KBM-7 (cell line): ENCODE results near the gene SAMD4A.
A peak's percentile ranks its signal among the peaks of the same experiment; 100 is the strongest.

Source experiments
- DNase-seq: peaks from one replicate; pipeline ENCODE4 v3.0.0-alpha.2; 2015
- in situ Hi-C: fragments of 300-500 bp; cut with MboI; formaldehyde crosslinking; loops from 2 replicates; pipeline ENCODE4 v1.14.3; 2020; ENCODE audit warnings: low sequenced_read_pairs, low pct_unique_long_range_greater_than_20kb, mixed read lengths

SAMD4A gene

DNA sequence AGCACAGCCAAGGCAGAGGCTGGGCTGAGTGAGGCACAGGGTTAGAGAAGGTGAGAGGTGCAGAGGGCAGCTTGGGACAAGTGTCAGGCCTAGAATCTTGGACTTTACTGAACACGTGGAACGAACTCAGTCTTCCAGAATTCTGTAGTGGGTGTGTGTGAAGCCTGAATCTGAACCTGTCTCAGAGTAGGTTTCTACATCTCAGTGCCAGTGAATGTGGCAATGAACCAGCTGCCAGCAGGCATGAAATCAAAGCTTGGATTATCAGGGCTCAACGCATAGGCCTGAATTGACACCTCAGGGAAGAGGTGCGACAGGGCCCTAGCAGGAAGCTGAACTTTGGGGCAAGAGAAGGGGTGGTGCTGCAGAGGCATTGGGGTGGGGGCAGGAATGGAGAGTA is 104.6 kb downstream of the SAMD4A start:
- in situ Hi-C loops, result no loop called here
- no peak for DNase-seq

DNA sequence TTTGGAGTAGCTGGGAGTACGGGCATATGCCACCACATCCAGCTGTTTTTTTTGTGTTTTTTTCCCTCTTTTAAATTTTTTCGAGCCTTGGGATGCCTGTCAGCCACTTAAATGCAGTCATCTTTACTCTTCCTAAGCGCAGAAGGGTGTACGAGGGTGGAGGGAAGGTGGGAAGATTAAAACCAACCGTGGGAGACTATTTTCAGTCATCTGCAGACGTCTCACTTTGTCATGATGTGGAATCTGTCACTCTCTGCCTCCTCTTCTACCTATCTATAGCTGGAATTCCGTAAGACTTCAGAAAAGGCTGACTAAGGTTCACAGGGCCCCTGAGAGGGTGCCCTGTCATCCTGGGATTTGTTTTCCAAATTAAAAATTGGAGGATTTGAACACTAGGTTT is 105.3 kb downstream of the SAMD4A start:
- no peak for DNase-seq
- in situ Hi-C loops, result no loop called here

DNA sequence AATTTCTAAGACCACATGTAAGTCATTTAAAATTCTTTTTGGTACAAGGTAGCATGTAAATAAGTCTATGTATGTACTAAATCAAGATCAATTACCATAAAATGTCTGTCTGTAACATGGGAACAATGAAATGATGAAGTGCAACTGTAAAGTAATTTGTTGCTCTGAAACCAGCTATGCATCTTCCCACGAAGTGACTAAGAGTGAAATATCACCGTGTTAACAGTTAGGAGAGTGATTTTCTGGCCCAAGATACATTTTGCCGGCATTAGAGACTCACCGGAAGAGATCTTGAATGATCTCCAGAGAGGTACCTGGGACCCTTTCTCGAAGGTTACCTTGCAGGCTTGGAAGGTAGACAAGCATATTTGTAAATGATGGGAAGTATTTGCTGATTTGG is 105.8 kb downstream of the SAMD4A start:
- in situ Hi-C loops, result no loop called here
- DNase-seq, result no peak

DNA sequence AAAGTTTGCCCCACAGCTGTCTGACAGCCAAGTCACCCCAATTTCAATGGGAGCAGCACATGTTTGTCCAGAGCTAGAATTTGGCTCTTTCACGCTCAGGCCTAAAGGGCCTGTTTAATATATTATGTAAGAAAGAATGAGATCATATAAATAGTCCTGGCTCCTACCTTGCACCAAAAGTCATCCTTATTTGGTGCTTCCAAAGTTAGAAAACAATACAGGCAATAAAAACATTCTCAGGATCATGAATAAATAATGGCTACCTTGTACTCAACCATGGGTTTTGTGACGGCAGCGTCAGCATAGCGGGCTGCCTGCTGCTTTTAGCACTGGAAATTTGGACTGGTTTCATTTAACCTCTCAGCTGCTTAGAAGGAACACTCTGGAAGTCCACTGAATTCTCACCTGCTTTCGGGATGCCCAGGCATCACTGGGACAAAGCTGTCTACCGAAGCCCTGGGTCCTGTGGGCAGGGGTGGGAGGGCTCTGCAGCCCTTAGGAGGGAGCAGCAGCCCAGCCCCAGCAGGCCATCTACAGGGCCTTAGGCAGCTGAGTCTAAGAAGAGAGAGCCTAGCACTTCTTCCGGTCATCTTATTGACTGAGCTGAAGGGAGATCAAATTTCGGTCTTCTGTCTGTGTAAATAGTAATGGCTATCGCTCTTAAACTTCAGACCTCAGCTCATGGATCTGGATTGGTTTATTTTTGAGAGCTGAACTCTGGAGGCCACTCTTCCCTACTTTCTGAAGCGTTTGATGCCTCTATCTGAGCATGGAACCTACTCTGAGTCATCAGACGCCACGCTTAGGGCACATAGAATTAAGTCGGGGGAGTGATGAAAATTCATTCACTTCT is 106.5 kb downstream of the SAMD4A start:
- DNase-seq, result no peak
- in situ Hi-C loops, result no loop called here

DNA sequence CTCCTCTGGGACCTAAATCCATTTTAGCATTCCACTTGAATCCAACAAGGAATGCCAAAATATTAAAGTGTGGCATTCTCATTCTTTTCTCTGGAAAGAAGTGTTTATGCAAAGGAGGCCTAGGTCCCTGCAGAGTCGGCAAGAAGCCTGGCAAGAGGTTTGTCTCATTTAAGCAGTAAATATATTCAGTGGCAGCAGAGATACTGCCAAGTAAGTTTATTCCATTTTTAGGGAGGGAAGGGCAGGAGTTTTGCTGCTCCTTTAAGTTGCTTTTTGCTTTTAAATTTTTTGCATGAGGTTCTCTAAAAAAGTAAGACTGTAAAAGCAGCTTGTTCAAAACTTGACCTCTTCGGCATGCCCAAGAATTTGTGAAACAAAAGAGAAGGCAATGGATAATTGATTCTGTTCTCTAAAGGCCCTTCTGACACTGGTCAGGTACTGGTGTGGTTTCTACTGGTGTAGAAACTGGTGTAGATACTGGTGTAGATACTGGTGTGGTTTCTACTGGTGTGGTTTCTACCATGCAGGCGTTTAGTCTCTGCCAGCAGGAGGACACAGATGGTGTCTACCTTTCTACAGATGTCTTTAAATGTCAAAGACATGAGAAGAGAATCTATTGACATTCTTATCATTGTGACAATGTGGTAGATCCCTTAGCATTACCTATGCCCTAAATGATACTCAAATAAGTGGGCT is 107.3 kb downstream of the SAMD4A start:
- in situ Hi-C loops, result no loop called here

DNA sequence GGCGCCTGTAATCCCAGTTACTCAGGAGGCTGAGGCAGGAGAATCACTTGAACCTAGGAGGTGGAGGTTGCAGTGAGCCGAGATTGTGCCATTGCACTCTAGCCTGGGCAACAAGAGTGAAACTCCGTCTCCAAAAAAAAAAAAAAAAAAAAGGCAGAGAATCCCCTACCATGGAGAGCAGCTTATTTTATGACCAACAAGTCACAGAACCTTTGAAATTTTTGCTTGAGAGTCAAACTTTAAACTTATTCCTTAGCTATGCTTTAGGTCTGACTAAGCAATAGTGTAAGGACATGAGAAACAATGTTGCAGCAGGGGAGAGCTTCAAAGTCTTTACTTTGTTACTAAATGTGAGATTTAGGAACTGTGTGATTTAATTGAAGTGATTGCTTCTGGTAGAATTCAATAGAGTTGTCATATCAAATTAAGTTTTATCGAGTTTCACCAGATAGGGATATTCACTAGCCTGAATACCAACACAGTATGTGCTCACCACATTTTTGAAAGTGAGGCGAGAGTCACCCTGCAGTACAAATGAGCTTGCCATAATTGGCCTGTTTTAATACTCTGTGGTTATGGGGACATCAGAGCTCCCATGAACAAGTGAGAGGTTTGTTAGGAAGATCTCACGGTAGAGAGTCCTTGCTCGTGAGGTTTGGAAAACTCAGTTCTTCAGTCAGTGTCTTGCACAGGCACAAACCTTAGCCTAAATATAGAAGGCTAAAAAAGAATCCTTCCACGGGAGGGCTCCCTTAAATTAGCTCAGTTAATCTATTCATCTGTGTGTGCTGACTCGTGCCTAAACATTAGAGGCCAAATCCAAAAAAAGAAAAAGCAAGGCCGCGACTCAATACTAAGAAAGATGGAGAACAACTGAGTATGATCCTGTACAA is 108.6 kb downstream of the SAMD4A start:
- in situ Hi-C loops, result no loop called here
- DNase-seq, result no peak

More for the DNA sequence above, 107.3 kb downstream of the SAMD4A start:
- no peak for DNase-seq

DNA sequence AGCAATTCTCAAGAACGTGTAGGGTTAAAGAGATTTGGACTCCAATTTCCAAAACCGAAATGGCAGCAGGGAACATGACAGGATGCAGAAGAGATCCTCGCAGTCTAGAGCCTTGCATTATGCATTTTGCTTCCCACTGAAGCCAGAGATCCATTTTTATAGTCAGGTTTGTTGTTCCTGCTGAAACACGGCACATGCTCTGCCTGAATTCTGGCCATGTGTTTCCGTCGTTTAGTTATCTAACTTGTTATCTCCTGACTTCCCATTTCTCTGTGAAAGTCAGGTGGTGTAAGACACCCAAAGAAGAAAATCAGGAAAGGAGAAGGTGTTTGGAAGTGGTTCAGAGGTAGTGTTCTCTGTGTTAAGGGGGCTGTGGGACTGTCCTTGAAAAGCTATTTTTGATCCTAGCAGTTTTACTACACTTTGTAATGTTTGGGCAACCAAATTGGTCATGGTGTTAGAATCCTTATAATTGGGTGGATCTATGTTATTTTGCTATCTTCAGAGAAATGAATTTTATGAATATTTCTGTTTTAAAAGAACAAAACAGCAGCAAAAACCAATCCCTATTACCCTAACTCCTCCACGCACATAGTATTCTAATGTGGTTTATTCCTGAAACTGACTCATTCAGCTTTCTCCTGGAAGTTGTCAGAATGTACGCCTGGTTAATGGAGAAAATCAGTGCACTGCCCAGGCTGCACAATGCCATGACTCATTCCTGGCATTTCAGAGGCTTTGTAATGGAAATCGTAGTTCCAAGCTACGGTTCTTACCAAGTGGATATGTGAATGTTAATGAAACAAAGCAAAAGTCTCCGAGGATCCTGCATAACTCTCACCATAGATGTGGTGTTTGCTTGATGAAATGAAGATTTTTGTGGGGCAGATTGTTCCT is 110.1 kb downstream of the SAMD4A start:
- DNase-seq, result peak; percentile 51
- in situ Hi-C loops, result no loop called here

DNA sequence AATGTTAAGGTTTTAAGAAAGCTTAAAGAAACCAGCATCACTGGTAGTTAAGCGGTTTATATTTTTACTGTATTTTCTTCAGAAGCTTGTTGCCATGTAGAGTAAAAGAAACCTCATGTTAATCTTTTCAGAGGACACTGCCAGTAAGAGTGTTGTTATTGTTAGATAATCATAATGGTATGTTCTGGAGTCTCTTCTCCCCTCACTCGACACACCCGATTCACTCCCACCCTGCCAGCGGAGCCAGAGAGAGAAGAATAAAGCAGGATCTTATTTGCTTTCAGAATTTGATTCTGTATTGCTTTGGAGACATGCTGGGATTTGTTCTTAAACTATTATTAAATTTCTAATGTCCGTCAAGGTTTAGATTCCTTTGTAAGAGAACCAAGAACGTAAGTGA is 113.7 kb downstream of the SAMD4A start:
- in situ Hi-C loops, result no loop called here

DNA sequence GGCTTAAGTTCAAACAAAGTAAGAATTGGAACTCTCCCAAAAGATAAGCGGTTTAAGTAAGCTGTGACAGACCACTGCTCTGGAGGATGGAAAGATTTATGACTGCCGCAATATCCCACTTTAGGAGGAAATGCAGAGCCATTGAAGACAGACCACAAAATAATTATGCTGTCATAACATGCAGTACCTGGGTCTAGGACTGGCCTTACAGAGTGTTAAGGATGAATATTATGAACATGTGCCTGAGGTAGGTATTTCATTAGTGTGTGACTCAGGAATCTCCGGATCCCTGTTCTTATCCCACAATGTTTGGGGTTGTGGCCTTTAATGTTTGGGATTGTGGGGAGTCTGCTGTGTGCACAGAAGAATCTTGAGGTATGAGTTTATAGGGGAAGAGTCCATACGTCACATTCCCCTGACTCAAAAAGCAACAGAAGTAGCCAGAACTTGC is 114.9 kb downstream of the SAMD4A start:
- in situ Hi-C loops, result no loop called here
- DNase-seq, result peak; percentile 68

More for the DNA sequence above, 113.7 kb downstream of the SAMD4A start:
- DNase-seq, result no peak

DNA sequence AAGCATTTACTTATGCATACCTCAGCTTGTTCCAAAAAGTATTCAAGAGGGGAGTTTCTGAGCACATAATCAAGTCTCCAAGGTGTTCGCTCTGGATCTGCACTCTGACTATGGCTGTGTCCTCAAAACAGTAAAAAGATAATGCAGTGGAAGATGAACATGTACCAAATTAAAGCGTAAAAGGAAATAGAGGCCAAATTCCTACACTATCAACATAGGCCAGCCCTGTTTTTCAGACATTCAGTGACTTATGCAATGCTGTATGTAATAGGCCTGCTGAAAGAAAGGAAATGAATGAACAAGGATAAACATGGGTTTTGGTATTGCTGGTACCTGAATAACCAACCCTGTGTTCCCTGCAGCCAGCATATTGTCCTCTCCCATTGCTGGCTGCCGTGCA is 115.7 kb downstream of the SAMD4A start:
- in situ Hi-C loops, result no loop called here
- DNase-seq, result no peak

DNA sequence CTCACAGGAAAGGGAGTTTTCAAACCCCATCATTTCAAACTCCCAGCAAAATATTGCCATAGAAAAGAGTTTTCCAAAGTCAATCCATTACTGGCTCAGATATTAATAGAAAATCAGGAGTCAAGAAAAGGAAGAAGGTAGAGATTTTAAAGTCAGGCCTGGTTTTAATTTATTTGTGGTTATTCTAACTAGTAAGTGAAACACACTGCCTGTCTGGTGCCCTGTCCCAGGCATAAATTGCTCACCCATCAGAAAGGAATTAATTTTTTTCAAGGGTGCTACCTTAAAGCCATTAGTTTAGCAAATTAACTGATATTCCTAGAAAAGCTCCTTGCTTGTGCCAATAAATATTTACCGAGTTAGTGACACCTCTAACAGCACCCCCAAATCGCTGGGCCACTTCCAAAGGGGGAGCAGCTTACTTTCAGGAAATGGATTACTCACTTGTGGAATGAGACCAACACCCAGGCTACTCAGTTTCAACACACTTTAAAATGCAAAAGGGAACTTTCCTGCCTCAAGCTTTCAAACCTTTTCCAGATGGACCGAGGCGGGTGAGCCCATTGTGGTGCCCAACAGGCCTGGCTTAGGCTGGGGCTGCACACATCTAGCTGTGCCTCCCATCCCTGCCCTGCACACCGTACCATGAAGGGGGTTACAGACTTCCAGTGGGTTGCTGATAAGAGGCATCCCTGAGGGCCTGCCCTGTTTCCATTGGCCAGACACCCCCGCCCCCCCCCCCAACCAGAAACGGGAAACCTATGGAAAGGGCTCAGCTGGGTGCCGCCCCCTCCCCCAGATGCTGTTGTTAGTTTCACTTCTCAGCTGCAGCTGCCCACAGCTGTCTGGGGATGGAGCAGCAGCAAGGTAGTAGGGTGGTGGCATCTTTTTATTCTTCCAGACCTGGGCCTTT is 117.2 kb downstream of the SAMD4A start:
- in situ Hi-C loops, result no loop called here

DNA sequence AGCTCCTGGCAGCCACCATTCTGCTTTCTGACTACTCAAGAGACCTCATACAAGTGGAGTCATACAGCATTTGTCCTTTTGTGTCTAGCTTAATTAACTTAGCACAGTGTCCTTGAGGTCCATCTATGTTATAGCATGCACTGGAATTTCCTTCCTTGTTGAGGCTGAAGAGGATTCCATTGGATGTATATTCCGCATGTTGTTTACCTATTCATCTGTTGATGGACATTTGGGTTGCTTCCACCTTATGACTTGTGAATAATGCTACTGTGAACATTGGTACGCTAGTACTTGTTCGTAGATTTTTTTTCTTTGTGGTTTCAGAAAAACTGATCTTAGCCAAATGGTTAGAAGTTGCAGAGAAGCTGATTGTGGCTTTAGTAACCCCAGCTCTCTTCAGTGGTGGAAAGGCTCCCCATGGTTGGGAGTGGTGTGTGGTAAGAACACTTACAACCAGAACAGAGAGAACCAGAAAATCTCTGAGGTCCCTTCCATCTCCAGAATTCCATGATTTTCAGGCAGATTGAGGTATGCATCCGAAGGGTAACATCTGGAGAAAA is 118.4 kb downstream of the SAMD4A start:
- DNase-seq, result no peak
- in situ Hi-C loops, result no loop called here

More for the DNA sequence above, 117.2 kb downstream of the SAMD4A start:
- no peak for DNase-seq

DNA sequence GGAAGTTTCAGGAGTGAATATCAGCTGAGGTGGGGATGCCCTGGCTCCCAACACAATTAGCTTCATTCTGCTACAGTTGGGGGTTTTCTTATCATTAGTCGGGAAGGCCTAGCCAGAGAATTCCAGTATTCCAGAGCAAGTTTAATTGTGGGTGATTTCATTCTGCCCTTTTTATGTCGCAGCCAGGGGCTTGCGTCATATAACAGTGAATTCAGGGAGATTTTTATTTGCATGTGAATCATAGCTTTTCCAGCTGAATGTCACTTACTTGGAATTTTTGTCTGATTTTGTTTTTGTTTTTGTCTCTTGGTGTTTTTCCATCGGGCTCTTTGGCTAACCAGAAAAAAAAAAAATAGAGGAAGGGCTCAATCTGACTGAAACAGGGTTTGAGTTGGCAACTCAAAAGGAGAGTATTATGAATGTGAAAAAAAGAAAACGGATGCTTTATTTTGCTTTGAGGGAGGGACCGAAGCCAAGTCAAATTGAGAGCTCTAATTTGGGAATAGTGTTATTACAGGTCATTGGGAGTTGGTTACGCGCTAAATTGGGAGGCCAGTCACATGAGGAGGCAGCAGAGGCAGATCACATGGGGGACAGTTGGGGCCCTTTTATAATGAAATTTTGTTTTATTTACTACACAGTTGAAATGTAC is 119.4 kb downstream of the SAMD4A start:
- no peak for DNase-seq
- in situ Hi-C loops, result no loop called here

DNA sequence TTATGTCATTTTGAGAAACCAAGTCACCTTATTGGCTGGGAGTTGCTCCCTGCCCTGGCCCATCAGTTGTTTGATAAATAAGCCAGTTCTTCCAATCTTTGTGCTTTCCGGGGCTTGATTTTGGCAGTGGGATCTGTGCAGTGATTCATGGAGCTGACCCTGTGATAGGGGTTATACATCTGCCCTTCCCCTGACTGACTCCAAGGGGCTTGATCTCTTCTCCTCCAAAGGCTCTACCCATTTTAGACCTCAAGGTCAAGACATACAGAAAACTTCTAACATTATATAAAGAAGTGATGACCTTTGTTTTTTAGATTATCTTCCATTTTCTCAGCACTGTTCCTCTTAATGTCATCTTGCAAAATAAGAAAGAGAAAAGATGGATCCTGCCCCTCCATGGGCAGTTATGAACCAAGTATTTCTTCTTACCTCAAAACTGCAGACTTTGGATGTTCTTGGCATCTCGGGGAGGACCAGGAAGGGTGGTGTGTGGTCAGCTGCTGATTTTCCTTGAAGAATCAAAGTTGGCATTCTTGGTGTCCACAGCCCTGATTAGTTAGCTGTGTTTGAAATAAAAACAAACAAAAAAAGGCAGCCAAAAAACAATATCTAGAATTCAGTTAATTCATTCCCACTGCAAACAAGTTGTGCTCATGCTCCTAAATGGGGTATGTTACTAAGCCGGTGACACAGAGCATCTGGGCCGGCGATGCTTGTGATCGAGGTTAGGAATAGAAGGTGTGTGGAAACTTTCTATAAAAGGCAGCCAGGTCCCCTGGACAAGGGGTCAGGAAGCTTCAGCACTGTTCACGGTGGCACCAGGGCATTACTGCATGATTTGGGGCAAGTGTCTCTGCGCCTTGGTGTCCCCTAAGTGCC is 120.2 kb downstream of the SAMD4A start:
- DNase-seq, result no peak
- in situ Hi-C loops, result no loop called here

DNA sequence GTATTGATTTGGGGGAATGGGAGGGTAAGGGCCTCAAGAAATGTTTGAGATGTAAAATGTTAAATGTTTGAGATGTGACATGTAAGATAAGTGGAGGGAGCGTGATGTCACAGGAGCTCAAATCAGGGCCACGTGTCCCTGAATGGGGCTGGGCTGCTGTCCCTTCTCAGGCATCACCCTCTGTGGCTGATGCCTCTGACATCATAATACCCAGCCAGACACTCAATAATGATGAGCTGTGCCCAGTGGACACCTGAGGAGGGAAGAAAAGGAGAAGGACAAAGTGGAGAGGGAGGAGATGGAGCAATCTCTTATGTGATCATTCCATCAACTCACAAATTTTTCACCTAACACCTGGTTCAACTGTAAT is 120.8 kb downstream of the SAMD4A start:
- DNase-seq, result no peak
- in situ Hi-C loops, result no loop called here

DNA sequence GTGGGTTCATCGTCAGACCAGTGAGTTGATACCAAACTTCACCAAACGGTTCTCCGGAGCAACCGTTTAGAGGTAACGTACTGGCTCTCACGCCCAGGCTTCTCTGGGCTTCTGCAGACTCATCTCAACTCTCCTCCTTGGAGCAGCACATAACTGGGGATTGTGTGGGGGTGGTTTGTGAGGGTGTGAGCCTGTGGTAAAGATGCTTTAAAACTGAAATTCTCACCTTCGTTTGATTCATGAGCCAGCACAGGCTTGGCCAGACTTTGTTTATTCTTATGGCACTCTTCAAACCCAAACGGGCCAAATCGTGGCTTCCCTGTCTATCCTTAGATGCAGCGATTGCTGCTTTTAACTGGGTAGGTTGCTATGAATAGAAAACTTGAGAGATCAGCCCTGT is 121.3 kb downstream of the SAMD4A start:
- no peak for DNase-seq
- in situ Hi-C loops, result no loop called here
